ENCODE results near the gene SPRR2E.
"Not testable (repeated sequence)": the region's sequence is repeated elsewhere in the genome, so short reads cannot be mapped to it uniquely, and the experiment has no call there.

SPRR2E gene

DNA sequence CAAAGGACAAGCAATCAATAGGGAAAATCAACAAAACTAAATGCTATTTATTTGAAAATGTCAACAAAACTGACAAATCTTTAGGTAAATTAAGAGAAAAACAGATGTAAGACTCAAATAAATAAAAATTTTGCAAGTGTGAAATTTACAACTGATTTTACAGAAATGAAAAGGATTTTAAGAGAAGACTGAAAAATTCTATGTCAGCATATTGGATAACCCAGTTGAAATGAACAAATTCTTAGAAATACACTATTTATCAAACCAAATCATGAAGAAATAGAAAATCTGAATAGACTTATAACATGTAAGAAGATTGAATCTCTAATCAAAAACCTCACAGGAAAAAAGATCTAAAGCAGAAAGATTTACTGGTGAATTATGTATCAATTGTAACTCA, 26.6 kb upstream of the SPRR2E start:
- Histone ChIP-seq H3K4me3 (ENCODE audit: insufficient read depth, low read depth, low read length, poor library complexity, severe bottlenecking) (no peak overlapping the region), H3K36me3 (ENCODE audit: control insufficient read depth, insufficient read depth, low read length) (no peaks in the 10 kb centered on the region), H3K4me1 (ENCODE audit: control insufficient read depth, insufficient read depth, low read length, poor library complexity, severe bottlenecking) (no peaks in the 10 kb centered on the region), H3K9me3 (ENCODE audit: control insufficient read depth, low read length) (no peaks in the 10 kb centered on the region), H3K27me3 (replicated peaks; ENCODE audit: control insufficient read depth, insufficient read depth, low read length, poor library complexity, severe bottlenecking) (no peaks in the 10 kb centered on the region), H3K27ac (ENCODE audit: insufficient read depth, low read length, poor library complexity, severe bottlenecking) (no peak overlapping the region)
- no peak for DNase-seq

DNA sequence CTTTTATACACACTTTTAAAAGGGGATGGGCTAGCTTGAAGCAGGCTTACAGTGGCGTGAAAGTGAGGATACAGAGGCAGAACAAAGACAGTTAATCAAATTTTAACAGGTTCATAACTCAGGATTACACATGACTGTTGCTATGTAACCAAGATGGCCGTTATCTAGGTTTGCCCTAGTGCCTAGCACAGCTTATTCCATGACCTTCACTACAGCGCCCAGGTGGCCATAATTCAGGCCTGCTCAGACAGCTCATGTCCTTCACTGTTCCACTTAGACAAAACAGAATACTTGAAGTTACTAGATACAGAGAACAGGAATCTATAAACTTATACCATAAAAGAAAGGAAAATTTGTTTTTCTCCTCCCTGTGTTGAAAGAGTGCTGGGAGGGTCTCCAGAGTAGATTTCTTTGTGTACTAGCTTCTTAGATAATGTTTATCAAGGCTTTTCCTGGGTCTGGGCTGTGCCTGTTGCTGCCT, 25.2 kb upstream of the SPRR2E start:
- no peak overlapping the region for H3K27ac ChIP-seq (ENCODE audit: insufficient read depth, low read length, poor library complexity, severe bottlenecking)
- no peaks in the 10 kb centered on the region for H3K4me1 ChIP-seq (ENCODE audit: control insufficient read depth, insufficient read depth, low read length, poor library complexity, severe bottlenecking)
- H3K9me3 ChIP-seq (ENCODE audit: control insufficient read depth, low read length) = no peaks in the 10 kb centered on the region
- no peak overlapping the region for H3K4me3 ChIP-seq (ENCODE audit: insufficient read depth, low read depth, low read length, poor library complexity, severe bottlenecking)
- no peaks in the 10 kb centered on the region for H3K27me3 ChIP-seq (replicated peaks; ENCODE audit: control insufficient read depth, insufficient read depth, low read length, poor library complexity, severe bottlenecking)
- no peak for DNase-seq
- H3K36me3 ChIP-seq (ENCODE audit: control insufficient read depth, insufficient read depth, low read length) = no peaks in the 10 kb centered on the region

DNA sequence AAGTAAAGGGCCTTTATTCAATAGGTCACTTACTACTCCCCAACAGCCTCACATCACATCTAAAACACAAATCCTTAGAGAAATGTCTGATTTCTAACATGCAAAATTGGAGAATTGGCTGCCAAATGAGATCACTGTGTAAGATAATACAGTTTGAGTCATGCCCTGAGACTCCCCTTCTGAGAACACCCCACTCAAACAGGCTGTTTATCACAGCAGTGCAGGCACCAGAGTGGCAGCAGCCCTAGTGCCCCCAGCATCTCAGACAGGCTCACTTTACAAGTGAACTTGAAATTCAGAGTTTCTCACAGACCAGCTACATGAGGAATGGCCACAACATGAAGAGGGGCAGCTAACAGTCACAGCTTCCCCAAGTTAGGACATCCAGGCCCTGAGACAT, 20.9 kb upstream of the SPRR2E start:
- not testable (repeated sequence) for H3K9me3 ChIP-seq (ENCODE audit: control insufficient read depth, low read length); H3K27me3 ChIP-seq (replicated peaks; ENCODE audit: control insufficient read depth, insufficient read depth, low read length, poor library complexity, severe bottlenecking); DNase-seq; H3K4me3 ChIP-seq (ENCODE audit: insufficient read depth, low read depth, low read length, poor library complexity, severe bottlenecking); H3K27ac ChIP-seq (ENCODE audit: insufficient read depth, low read length, poor library complexity, severe bottlenecking); H3K4me1 ChIP-seq (ENCODE audit: control insufficient read depth, insufficient read depth, low read length, poor library complexity, severe bottlenecking); H3K36me3 ChIP-seq (ENCODE audit: control insufficient read depth, insufficient read depth, low read length)

GRCh38 chr1:153113416-153113815, 19.1 kb upstream of the SPRR2E start, which contains the start of gene SPRR2F:
TSS of gene SPRR2F (minus strand) at chr1:153113516. CDS start at chr1:153112733, 783 bp downstream.
- H3K36me3 ChIP-seq (ENCODE audit: control insufficient read depth, insufficient read depth, low read length) = no peaks in the 10 kb centered on the region
- H3K9me3 ChIP-seq (ENCODE audit: control insufficient read depth, low read length) = no peaks in the 10 kb centered on the region
- H3K4me1 ChIP-seq (ENCODE audit: control insufficient read depth, insufficient read depth, low read length, poor library complexity, severe bottlenecking) = no peaks in the 10 kb centered on the region
- H3K27ac ChIP-seq (ENCODE audit: insufficient read depth, low read length, poor library complexity, severe bottlenecking) = no peak within 1 kb of the TSS
- H3K27me3 ChIP-seq (replicated peaks; ENCODE audit: control insufficient read depth, insufficient read depth, low read length, poor library complexity, severe bottlenecking) = no peaks in the 10 kb centered on the region
- DNase-seq = no peak
- H3K4me3 ChIP-seq (ENCODE audit: insufficient read depth, low read depth, low read length, poor library complexity, severe bottlenecking) = no peak within 1 kb of the TSS

GRCh38 chr1:153112454-153112853, 18.1 kb upstream of the SPRR2E start:
- H3K4me1 ChIP-seq (ENCODE audit: control insufficient read depth, insufficient read depth, low read length, poor library complexity, severe bottlenecking); DNase-seq; H3K36me3 ChIP-seq (ENCODE audit: control insufficient read depth, insufficient read depth, low read length); H3K9me3 ChIP-seq (ENCODE audit: control insufficient read depth, low read length); H3K4me3 ChIP-seq (ENCODE audit: insufficient read depth, low read depth, low read length, poor library complexity, severe bottlenecking); H3K27me3 ChIP-seq (replicated peaks; ENCODE audit: control insufficient read depth, insufficient read depth, low read length, poor library complexity, severe bottlenecking); H3K27ac ChIP-seq (ENCODE audit: insufficient read depth, low read length, poor library complexity, severe bottlenecking): not testable (repeated sequence)

- no peaks in the 10 kb centered on the region for H3K36me3 ChIP-seq (ENCODE audit: control insufficient read depth, insufficient read depth, low read length)
- H3K4me3 ChIP-seq (ENCODE audit: insufficient read depth, low read depth, low read length, poor library complexity, severe bottlenecking) = no peak overlapping the region
- no peak overlapping the region for H3K27ac ChIP-seq (ENCODE audit: insufficient read depth, low read length, poor library complexity, severe bottlenecking)
- peaks cover 5% of the 10 kb centered on the region for H3K27me3 ChIP-seq (replicated peaks; ENCODE audit: control insufficient read depth, insufficient read depth, low read length, poor library complexity, severe bottlenecking)
- H3K4me1 ChIP-seq (ENCODE audit: control insufficient read depth, insufficient read depth, low read length, poor library complexity, severe bottlenecking) = no peaks in the 10 kb centered on the region
- no peaks in the 10 kb centered on the region for H3K9me3 ChIP-seq (ENCODE audit: control insufficient read depth, low read length)
- DNase-seq = no peak
Measured at GRCh38 chr1:153100245-153100644, 5.9 kb upstream of the SPRR2E start.

GRCh38 chr1:153099461-153100045, 5.2 kb upstream of the SPRR2E start:
- Histone ChIP-seq H3K9me3 (ENCODE audit: control insufficient read depth, low read length) (no peaks in the 10 kb centered on the region), H3K36me3 (ENCODE audit: control insufficient read depth, insufficient read depth, low read length) (no peaks in the 10 kb centered on the region), H3K27ac (ENCODE audit: insufficient read depth, low read length, poor library complexity, severe bottlenecking) (no peak overlapping the region), H3K4me1 (ENCODE audit: control insufficient read depth, insufficient read depth, low read length, poor library complexity, severe bottlenecking) (no peaks in the 10 kb centered on the region), H3K4me3 (ENCODE audit: insufficient read depth, low read depth, low read length, poor library complexity, severe bottlenecking) (no peak overlapping the region), H3K27me3 (replicated peaks; ENCODE audit: control insufficient read depth, insufficient read depth, low read length, poor library complexity, severe bottlenecking) (peaks cover 5% of the 10 kb centered on the region)
- no peak for DNase-seq

GRCh38 chr1:153095764-153096163, 1.4 kb upstream of the SPRR2E start:
- Histone ChIP-seq H3K27me3 (replicated peaks; ENCODE audit: control insufficient read depth, insufficient read depth, low read length, poor library complexity, severe bottlenecking) (peaks cover 5% of the 10 kb centered on the region), H3K36me3 (ENCODE audit: control insufficient read depth, insufficient read depth, low read length) (no peaks in the 10 kb centered on the region), H3K27ac (ENCODE audit: insufficient read depth, low read length, poor library complexity, severe bottlenecking) (no peak overlapping the region), H3K9me3 (ENCODE audit: control insufficient read depth, low read length) (no peaks in the 10 kb centered on the region), H3K4me1 (ENCODE audit: control insufficient read depth, insufficient read depth, low read length, poor library complexity, severe bottlenecking) (no peaks in the 10 kb centered on the region), H3K4me3 (ENCODE audit: insufficient read depth, low read depth, low read length, poor library complexity, severe bottlenecking) (no peak overlapping the region)
- DNase-seq = no peak

GRCh38 chr1:153087652-153088051, 6.7 kb downstream of the SPRR2E start:
- Histone ChIP-seq H3K27ac (ENCODE audit: insufficient read depth, low read length, poor library complexity, severe bottlenecking) (no peak overlapping the region), H3K36me3 (ENCODE audit: control insufficient read depth, insufficient read depth, low read length) (no peaks in the 10 kb centered on the region), H3K27me3 (replicated peaks; ENCODE audit: control insufficient read depth, insufficient read depth, low read length, poor library complexity, severe bottlenecking) (no peaks in the 10 kb centered on the region), H3K9me3 (ENCODE audit: control insufficient read depth, low read length) (no peaks in the 10 kb centered on the region), H3K4me1 (ENCODE audit: control insufficient read depth, insufficient read depth, low read length, poor library complexity, severe bottlenecking) (no peaks in the 10 kb centered on the region), H3K4me3 (ENCODE audit: insufficient read depth, low read depth, low read length, poor library complexity, severe bottlenecking) (no peak overlapping the region)
- DNase-seq = no peak

DNA sequence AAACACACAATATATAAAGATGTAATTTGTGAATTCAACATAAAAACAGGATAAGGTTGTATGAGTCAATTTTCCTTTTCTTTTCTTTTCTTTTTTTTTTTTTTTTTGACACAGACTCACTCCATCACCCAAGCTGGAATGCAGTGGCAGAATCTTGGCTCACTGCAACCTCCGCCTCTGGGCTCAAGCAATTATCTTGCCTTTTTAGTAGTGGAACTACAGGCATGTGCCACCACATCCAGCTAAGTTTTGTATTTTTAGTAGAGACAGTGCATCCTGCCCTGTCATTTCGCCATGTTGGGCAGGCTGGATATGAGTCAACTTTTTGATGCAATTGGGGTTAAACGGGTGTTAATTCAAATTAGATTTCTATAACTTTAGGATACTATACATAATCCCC, 12.6 kb downstream of the SPRR2E start:
- Histone ChIP-seq H3K36me3 (ENCODE audit: control insufficient read depth, insufficient read depth, low read length) (no peaks in the 10 kb centered on the region), H3K27me3 (replicated peaks; ENCODE audit: control insufficient read depth, insufficient read depth, low read length, poor library complexity, severe bottlenecking) (no peaks in the 10 kb centered on the region), H3K4me3 (ENCODE audit: insufficient read depth, low read depth, low read length, poor library complexity, severe bottlenecking) (no peak overlapping the region), H3K27ac (ENCODE audit: insufficient read depth, low read length, poor library complexity, severe bottlenecking) (no peak overlapping the region), H3K9me3 (ENCODE audit: control insufficient read depth, low read length) (no peaks in the 10 kb centered on the region), H3K4me1 (ENCODE audit: control insufficient read depth, insufficient read depth, low read length, poor library complexity, severe bottlenecking) (no peaks in the 10 kb centered on the region)
- no peak for DNase-seq

All from effector memory CD4-positive, alpha-beta T cell (primary cell).